BJ (cell line): ENCODE measurements around the gene BCAR1. TPM values are rescaled to one million over a fixed set of nuclear protein-coding genes. Genes with fewer than 3 reads are reported as not detected.
A peak's percentile ranks its signal among the peaks of the same experiment; 100 is the strongest.

Experiments used
- CTCF ChIA-PET: fragments of 350-600 bp; formaldehyde crosslinking; extraction: SDS; loops from one replicate; lab custom pipeline; 2021; ENCODE audit warnings: antibody characterized with exemption, inconsistent platforms; lab: Yijun Ruan, JAX
- POLR2A ChIA-PET: fragments of 300-600 bp; sonication (Branson Sonifier 250); formaldehyde crosslinking; extraction: SDS; loops from one replicate; lab custom pipeline; 2021; ENCODE audit warnings: antibody characterized with exemption; lab: Charles Lee
- DNase-seq: peaks from one replicate; pipeline ENCODE4 v3.0.0-alpha.2; 2011; ENCODE audit warnings: low read depth
- H3K27me3 ChIP-seq: 2 replicates; pipeline ENCODE4 v1.6.0; 2011; ENCODE audit warnings: low read length; ENCODE audit not compliant: control insufficient read depth, insufficient read depth
- H3K36me3 ChIP-seq: 2 replicates; pipeline ENCODE4 v1.5.1; 2011; ENCODE audit warnings: low read length; ENCODE audit not compliant: control insufficient read depth, insufficient read depth
- H3K4me3 ChIP-seq: 2 replicates; pipeline ENCODE4 v1.5.1; 2011; ENCODE audit warnings: low read depth, mild to moderate bottlenecking, control low read depth, low read length
- CTCF ChIP-seq: IDR thresholded peaks from 2 replicates; pipeline ENCODE4 v1.5.1; 2011; ENCODE audit warnings: low read depth, mild to moderate bottlenecking, control low read depth, inconsistent platforms, low read length, moderate library complexity; ENCODE audit not compliant: insufficient read depth
- polyA plus RNA-seq: library from polyadenylated mRNA; depleted of rRNA; stranded (reverse); fragments of >200 nt; gene quantifications from 2 replicates; pipeline ENCODE4 v1.2.3, GENCODE V29; 2011

Gene BCAR1
- polyA plus RNA-seq, 1 experiment = 57.3 TPM

DNA sequence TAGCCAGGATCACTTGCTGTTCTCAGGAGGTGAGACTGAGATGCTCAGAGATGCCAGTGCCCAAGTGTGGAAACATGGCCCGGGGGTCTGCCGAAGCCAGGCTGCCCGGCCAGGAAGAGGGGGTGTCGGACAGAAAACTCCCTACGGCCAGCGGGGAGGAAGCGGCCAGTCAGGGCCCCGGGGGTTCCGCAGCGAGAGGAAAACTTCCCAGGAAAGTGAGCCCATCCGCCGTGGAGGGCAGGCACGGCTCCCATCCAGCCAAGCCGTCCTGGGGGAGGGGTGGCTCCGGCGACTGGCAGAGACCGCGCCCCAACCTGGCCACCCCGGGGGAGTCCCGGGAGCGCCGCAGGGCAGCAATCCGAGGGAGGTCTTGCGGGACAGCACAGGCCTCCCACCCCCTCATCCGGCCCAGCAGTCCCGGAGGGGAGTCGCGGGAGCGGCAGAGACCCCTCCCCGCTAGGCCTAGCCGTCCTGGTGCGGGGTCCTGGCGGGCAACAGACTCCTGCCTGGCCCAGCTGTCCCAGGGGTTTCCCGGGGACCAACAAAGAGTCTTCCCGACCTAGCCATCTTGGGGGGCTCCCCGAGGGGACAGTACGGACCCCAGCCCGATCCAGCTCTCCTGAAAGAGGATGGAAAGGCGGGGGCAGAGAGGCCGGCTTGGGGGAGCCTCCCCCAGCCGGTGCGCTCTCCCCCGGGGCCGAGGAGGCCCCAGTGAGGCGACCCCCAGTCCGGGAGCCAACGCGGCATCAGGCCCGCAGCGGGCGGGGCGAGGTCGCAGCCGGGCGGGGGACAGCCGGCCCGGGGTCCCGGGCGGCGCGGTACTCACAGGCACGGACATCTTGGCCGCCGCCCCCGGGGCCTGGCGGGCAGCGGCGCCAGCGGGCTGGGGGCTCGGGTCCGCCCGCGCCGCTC is 13.8 kb upstream of the BCAR1 start:
- no peak for TF ChIP-seq CTCF
- DNase-seq = no peak
- no peaks in the 10 kb centered on the region for H3K27me3 ChIP-seq
- peaks cover 17% of the 10 kb centered on the region for H3K36me3 ChIP-seq
- peak overlapping the region; percentile 98 for H3K4me3 ChIP-seq
- ChIA-PET POLR2A (no interaction called here), CTCF (interaction anchor here (1.1 to 3.0 kb wide), 4 partner anchors 20 to 32 kb away, joined by 3 to 11 read pairs (median 6); no protein-coding TSS in a partner anchor)

- Histone ChIP-seq H3K27me3 (no peaks in the 10 kb centered on the region), H3K4me3 (peak overlapping the region; percentile 98), H3K36me3 (peaks cover 17% of the 10 kb centered on the region)
- ChIA-PET POLR2A (interaction anchor here (0.6 kb wide), 1 partner anchor 137 kb away, joined by 3 read pairs; no protein-coding TSS in a partner anchor), CTCF (interaction anchor here (0.6 to 1.6 kb wide), 3 partner anchors 19 to 94 kb away, joined by 3 to 11 read pairs (median 3); no protein-coding TSS in a partner anchor)
- DNase-seq = no peak
- no peak for TF ChIP-seq CTCF
Observed at GRCh38 chr16:75264457-75264998, 13.1 kb upstream of the BCAR1 start.

- POLR2A ChIA-PET = interaction anchor here (0.6 kb wide), 1 partner anchor 138 kb away, joined by 3 read pairs; no protein-coding TSS in a partner anchor
- Histone ChIP-seq H3K4me3 (peak overlapping the region; percentile 98), H3K36me3 (peaks cover 17% of the 10 kb centered on the region), H3K27me3 (no peaks in the 10 kb centered on the region)
- DNase-seq = no peak
- CTCF ChIA-PET = interaction anchor here (0.6 to 1.6 kb wide), 2 partner anchors 30 to 94 kb away, joined by 3 to 11 read pairs; no protein-coding TSS in a partner anchor
- no peak for TF ChIP-seq CTCF
Observed at GRCh38 chr16:75263963-75264445, 12.6 kb upstream of the BCAR1 start.

- POLR2A ChIA-PET = no interaction called here
- Histone ChIP-seq H3K36me3 (peaks cover 17% of the 10 kb centered on the region), H3K27me3 (no peaks in the 10 kb centered on the region), H3K4me3 (peak overlapping the region; percentile 98)
- DNase-seq = no peak
- TF ChIP-seq CTCF = no peak
- CTCF ChIA-PET = interaction anchor here (1.6 kb wide), 2 partner anchors 29 to 30 kb away, joined by 7 to 11 read pairs; no protein-coding TSS in a partner anchor
Observed at GRCh38 chr16:75263291-75263962, 12.0 kb upstream of the BCAR1 start.

GRCh38 chr16:75262800-75263127 is 11.3 kb upstream of the BCAR1 start:
- Histone ChIP-seq H3K36me3 (peaks cover 17% of the 10 kb centered on the region), H3K4me3 (no peak overlapping the region), H3K27me3 (no peaks in the 10 kb centered on the region)
- POLR2A ChIA-PET = no interaction called here
- DNase-seq = no peak
- CTCF ChIA-PET = interaction anchor here (0.7 to 1.6 kb wide), 3 partner anchors 9 to 80 kb away, joined by 3 to 7 read pairs (median 3); no protein-coding TSS in a partner anchor
- TF ChIP-seq CTCF = no peak
